GM12875 (cell line): ENCODE measurements around the gene EXOSC1.
A peak's percentile ranks its signal among the peaks of the same experiment; 100 is the strongest.
"Not testable (repeated sequence)": the region's sequence is repeated elsewhere in the genome, so short reads cannot be mapped to it uniquely, and the experiment has no call there.

Experiments used
- H3K4me3 ChIP-seq: one replicate; pipeline ENCODE4 v1.5.1; 2011; ENCODE audit warnings: low read depth, low read length, control low read depth
- TF ChIP-seq, protein P1 (sequence below): IDR thresholded peaks from 2 replicates; pipeline ENCODE4 v1.5.1; 2011; ENCODE audit warnings: low read depth, mild to moderate bottlenecking, control low read depth, inconsistent platforms, low read length, moderate library complexity, borderline replicate concordance; ENCODE audit not compliant: insufficient read depth

Gene EXOSC1

DNA sequence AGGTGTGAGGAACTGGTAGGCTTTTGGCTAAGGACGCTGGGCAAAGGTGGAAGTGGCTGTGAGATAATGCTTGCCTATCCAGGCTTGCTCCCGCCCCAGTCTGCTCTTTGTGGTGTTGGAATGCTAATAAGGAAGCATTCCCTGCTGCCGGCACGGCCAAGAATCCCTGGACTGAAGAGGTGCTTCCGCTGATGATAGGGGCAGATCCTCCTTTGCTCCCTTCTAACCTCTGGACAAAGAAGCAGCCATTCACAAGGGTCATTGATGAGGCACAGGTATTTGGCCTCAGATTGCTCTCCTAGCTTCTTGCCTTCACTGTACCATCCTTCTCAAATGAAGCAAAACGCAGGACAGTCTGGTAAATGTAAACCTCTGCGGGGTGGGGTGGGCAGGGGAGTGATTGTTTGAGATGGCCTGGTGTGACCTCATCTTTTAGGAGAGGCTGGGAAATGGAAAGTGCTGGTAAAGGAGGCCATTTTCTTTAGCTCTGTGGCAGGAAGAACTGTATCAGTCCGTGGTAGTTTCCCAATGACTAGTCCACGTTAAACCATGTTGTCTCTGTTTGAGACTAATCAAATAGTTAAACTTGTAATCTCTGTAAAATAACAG, 18.1 kb downstream of the EXOSC1 start:
- TF ChIP-seq, protein P1, sequence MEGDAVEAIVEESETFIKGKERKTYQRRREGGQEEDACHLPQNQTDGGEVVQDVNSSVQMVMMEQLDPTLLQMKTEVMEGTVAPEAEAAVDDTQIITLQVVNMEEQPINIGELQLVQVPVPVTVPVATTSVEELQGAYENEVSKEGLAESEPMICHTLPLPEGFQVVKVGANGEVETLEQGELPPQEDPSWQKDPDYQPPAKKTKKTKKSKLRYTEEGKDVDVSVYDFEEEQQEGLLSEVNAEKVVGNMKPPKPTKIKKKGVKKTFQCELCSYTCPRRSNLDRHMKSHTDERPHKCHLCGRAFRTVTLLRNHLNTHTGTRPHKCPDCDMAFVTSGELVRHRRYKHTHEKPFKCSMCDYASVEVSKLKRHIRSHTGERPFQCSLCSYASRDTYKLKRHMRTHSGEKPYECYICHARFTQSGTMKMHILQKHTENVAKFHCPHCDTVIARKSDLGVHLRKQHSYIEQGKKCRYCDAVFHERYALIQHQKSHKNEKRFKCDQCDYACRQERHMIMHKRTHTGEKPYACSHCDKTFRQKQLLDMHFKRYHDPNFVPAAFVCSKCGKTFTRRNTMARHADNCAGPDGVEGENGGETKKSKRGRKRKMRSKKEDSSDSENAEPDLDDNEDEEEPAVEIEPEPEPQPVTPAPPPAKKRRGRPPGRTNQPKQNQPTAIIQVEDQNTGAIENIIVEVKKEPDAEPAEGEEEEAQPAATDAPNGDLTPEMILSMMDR = no peak
- H3K4me3 ChIP-seq = peak overlapping the region; percentile 79

DNA sequence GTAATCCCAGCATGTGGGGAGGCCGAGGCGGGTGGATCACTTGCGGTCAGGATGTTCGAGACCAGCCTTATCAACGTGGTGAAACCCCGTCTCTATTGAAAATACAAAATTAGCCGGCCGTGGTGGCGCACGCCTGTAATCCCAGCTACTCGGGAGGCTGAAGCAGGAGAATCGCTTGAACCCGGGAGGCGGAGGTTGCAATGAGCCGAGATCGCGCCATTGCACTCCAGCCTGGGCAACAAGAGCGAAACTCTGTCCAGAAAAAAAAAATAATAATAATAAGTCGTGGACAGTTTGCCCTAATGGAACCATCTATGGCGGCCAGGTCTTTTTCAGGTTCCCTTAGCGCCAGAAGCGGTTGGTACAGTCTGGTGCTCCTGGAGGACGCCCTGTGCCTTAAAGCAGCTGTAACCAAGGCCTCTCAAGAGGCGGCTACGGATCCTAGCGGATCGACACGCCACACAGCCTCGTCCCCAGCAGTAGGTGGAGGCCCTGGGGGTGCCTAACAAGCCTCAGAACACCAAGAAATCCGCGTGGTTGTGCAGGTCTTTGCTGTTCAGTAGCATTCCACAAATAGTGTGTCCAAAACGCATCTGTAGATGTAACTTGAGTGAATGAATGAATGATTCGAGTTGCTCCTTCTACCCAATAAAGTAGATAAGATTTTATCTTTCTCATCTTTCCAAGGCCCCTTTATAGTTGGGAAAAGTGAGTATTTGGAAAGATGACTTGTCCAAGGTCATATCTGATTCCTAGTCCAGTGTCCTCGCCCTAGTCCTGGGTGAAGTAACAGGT, 18.8 kb downstream of the EXOSC1 start:
- peak overlapping the region; percentile 79 for H3K4me3 ChIP-seq
- TF ChIP-seq, protein P1 = no peak

DNA sequence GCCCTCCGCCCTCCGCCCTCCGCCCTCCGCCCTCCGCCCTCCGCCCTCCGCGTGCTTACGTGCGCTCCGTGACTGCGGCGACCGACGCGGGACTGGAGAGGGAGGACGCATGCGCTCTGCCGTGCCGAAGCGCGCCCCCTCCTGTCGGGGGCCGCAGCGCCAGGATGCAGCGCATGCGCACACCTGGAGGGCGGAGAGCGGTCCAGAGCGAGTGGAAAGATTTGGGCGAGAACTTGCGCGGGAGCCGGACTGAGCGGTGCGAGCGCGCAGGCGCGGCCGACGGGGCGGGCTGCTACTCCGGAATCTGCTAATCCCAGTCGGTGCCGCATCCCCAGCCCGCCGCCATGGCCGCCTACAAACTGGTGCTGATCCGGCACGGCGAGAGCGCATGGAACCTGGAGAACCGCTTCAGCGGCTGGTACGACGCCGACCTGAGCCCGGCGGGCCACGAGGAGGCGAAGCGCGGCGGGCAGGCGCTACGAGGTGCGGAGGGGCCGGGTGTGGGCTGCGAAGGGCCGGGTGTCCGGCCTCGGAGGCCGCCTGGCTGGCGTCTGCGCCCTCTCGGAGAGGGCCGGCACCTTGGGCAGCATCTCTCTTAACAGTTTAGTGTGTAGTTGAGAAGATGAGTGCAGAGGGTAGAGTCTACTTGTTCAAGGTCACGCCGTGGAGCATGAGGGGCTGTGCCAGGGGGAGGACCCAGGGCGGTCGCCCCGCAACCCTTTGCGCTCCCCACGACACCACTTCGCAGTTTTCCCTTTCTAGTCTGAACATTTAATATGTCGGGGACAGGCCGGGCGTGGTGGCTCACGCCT, 19.6 kb downstream of the EXOSC1 start, which contains the start of gene PGAM1:
PGAM1 (plus strand) TSS at position 228 of the 812 bp plus-strand sequence; CDS start at position 345, 117 bp downstream.
- H3K4me3 ChIP-seq = peak within 1 kb of the TSS; percentile 79
- TF ChIP-seq, protein P1 = peak; percentile 90

DNA sequence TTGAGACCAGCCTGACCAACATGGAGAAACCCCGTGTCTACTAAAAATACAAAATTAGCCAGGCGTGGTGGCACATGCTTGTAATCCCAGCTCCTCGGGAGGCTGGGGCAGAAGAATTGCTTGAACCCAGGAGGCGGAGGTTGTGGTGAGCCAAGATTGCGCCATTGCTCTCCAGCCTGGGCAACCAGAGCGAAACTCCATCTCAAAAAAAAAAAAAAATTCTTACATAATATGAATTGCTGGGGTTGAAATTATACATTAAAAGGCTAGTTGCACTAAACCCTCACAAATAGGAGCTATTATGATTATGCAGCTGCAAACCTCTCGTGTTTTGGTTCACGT, 22.1 kb downstream of the EXOSC1 start:
- H3K4me3 ChIP-seq = not testable (repeated sequence)

DNA sequence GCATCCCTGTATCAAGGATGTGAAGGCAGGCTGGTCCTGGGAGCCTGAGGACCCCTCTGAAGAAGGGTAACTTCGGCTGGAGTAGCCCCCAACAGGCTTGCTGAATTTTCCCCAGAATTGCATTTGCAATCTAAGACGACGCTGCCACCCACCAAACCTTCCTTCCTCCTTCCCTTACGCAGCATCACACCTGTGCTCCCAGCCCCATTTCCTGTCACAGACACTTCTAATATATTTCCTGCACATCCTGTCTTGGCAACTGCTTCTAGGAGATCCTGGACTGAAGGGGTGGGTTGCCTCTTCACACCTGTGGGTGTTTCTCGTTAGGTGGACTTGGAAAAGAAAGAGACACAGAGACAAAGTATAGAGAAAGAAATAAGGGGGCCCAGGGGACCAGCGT, 29.2 kb downstream of the EXOSC1 start:
- TF ChIP-seq, protein P1 = no peak
- no peak overlapping the region for H3K4me3 ChIP-seq

DNA sequence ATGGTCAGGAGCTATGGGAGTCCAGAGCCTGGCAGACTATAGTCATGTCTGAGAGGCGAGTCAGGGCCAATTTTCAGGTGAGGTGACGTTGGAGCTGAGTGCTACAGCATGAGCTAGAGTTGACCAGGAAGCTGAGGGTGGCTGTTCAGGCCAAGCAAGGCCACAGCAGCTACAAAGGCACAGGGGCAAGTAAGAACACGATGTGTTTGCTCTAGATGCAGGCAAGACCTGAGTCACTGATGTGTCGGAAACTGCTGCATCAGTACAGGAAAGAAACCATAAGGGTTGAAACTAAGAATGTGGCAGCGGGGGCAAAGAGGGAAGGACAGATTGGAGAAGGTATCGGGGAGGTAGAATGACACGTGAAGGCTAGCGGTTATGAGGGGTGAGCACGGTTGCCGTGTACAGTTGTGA, 32.9 kb downstream of the EXOSC1 start:
- H3K4me3 ChIP-seq = no peak overlapping the region
- TF ChIP-seq, protein P1 = no peak

DNA sequence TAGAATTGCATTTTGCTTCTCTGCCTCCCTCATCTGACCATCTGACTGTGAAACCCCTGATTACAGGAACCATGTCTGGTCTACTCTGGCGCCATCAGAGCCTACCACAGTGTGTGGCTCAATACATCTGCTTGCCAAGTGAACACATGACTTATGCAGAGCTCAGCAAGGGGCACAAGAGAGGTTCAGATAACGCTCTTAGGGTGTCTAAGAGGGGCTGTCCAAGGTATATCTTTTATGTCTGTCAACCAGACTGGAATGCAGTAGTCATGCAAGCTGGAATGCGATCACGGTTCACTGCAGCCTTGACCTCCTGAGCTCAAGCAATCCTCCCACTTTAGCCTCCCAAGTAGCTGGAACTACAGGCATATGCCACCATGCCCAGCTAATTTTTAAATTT, 34.4 kb downstream of the EXOSC1 start:
- no peak overlapping the region for H3K4me3 ChIP-seq
- TF ChIP-seq, protein P1 = no peak
